ENCODE results near the gene MNS1.
"Not testable (repeated sequence)": the region's sequence is repeated elsewhere in the genome, so short reads cannot be mapped to it uniquely, and the experiment has no call there.

MNS1 gene

GRCh38 chr15:56442354-56442753 is 22.6 kb downstream of the MNS1 start:
- DNase-seq, result no peak

GRCh38 chr15:56440214-56440770 is 24.6 kb downstream of the MNS1 start:
- no peak for DNase-seq

- no peak for DNase-seq
These were observed 32.6 kb downstream of the MNS1 start for GRCh38 chr15:56432304-56432703.

- peak; percentile 2 for DNase-seq
These were observed 36.0 kb downstream of the MNS1 start for GRCh38 chr15:56428821-56429458.

- DNase-seq, result no peak
These were observed 39.0 kb downstream of the MNS1 start for GRCh38 chr15:56425976-56426375.

GRCh38 chr15:56425276-56425675 is 39.7 kb downstream of the MNS1 start:
- DNase-seq, result no peak

- not testable (repeated sequence) for DNase-seq
These were observed 51.7 kb downstream of the MNS1 start for GRCh38 chr15:56413114-56413733.

- DNase-seq, result no peak
These were observed 53.7 kb downstream of the MNS1 start for GRCh38 chr15:56411122-56411749.

GRCh38 chr15:56410721-56411120 is 54.2 kb downstream of the MNS1 start:
- no peak for DNase-seq

- DNase-seq, result not testable (repeated sequence)
These were observed 65.7 kb downstream of the MNS1 start for GRCh38 chr15:56399209-56399608.

- not testable (repeated sequence) for DNase-seq
These were observed 67.6 kb downstream of the MNS1 start for GRCh38 chr15:56397325-56397724.

GRCh38 chr15:56394909-56395308 is 70.0 kb downstream of the MNS1 start:
- DNase-seq, result no peak

- no peak for DNase-seq
These were observed 71.7 kb downstream of the MNS1 start for GRCh38 chr15:56393277-56393676.

- DNase-seq, result no peak
These were observed 74.1 kb downstream of the MNS1 start for GRCh38 chr15:56390739-56391267.

GRCh38 chr15:56385908-56386307 is 79.0 kb downstream of the MNS1 start:
- no peak for DNase-seq

- no peak for DNase-seq
These were observed 81.9 kb downstream of the MNS1 start for GRCh38 chr15:56383010-56383409.
